Measurements from ENCODE around the gene DGKB.

The DGKB gene

DNA sequence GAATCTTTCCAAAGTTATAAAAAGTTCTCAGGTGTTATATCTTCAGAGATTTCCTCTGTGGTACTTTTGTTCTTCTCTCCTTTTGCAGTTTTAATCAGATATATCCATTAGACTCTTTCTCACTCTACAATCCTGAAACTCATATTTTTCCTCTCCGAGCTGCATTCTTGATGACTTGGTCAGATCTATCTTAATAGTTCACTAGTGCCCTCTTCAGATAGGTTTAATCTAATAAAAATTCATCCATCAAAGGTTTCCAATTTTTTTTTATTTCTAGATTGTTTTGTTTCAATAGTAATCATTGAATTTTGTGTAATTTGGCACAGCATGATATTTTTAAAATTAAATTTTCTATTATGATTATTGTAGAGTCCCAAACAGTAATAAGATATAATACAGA is 21.8 kb upstream of the DGKB start:
- no peak for DNase-seq (ENCODE audit: low spot score)
- TF ChIP-seq, protein P1, sequence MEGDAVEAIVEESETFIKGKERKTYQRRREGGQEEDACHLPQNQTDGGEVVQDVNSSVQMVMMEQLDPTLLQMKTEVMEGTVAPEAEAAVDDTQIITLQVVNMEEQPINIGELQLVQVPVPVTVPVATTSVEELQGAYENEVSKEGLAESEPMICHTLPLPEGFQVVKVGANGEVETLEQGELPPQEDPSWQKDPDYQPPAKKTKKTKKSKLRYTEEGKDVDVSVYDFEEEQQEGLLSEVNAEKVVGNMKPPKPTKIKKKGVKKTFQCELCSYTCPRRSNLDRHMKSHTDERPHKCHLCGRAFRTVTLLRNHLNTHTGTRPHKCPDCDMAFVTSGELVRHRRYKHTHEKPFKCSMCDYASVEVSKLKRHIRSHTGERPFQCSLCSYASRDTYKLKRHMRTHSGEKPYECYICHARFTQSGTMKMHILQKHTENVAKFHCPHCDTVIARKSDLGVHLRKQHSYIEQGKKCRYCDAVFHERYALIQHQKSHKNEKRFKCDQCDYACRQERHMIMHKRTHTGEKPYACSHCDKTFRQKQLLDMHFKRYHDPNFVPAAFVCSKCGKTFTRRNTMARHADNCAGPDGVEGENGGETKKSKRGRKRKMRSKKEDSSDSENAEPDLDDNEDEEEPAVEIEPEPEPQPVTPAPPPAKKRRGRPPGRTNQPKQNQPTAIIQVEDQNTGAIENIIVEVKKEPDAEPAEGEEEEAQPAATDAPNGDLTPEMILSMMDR (IDR thresholded peaks at IDR 0.05; ENCODE audit: extremely low read depth, missing control alignments) = no peak

DNA sequence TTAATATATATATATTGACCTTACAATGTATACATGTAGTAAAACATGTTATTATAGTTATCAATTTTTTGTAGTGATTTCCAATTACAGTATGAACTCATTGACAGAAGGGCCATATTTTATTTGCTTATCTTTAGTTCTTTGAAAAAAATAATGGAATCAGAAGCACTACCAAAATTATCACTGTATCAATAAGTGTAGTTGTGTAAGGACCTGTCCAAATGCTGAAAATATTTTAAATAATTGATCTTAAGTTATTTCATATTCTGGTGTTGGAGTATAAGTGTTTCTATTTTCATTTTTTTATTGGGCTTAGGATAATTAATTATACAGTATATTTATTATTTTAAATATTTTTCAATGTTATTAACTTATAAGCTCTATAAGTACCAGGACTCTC is 8.5 kb upstream of the DGKB start:
- no peak for DNase-seq (ENCODE audit: low spot score)
- TF ChIP-seq, protein P1 (IDR thresholded peaks at IDR 0.05; ENCODE audit: extremely low read depth, missing control alignments) = no peak

DNA sequence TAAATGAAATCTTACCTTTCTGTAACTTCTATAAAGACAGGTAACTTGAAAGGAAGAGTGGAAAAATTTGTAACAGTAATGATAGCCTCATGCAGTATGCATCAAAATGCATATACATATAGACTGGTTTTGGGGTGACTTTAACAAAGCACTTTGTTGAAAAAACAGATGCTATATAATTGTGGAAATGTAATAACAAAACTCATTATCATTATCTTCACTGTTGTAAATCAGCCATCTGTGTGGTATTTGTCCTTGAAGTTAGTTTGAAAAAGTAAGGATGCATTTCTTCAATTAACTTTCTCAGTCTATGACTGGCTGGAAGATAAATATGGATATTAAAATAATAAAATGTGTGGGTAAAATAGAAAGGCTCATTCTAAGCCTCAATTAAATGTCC is 6.1 kb upstream of the DGKB start:
- TF ChIP-seq, protein P1 (IDR thresholded peaks at IDR 0.05; ENCODE audit: extremely low read depth, missing control alignments) = no peak
- DNase-seq (ENCODE audit: low spot score) = no peak

DNA sequence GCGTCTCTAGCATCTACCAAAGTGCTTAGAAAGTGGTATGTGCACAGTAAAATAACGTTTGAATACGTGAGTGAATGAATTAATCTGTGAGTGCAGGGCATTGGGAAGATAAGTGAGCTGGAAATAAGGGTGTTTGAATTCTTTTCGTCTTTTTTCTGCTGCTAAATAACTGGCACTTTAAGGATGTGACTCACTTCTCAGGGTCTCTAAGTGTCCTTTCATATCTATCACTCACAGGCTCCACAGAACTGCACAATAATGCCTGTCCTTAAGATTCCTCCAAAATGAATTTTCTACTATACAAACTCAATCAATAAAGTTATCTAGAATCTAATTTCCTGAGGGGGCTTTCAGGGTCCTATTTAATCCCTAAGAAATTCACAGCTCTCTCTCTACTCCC is 3.2 kb upstream of the DGKB start:
- no peak for DNase-seq (ENCODE audit: low spot score)
- TF ChIP-seq, protein P1 (IDR thresholded peaks at IDR 0.05; ENCODE audit: extremely low read depth, missing control alignments) = no peak

DNA sequence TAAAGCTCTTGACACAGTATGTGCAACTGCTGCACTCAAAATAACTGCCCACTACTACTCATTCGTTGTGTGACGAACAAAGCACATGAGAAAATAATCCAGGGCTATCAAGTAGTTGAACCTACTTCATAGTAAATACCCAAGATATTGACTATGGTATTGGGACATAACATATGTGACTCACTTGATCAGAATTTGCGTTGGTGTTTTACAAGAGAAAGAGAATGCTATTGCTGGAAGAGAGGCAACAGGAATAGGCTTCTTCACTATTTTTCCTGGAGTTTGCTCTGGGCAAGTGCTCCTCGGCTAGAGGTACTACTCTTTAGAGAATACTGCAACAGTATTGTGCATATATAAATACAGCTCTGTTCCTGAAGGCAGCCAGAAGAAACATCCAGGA is 2.5 kb downstream of the DGKB start:
- TF ChIP-seq, protein P1 (IDR thresholded peaks at IDR 0.05; ENCODE audit: extremely low read depth, missing control alignments) = no peak
- no peak for DNase-seq (ENCODE audit: low spot score)

DNA sequence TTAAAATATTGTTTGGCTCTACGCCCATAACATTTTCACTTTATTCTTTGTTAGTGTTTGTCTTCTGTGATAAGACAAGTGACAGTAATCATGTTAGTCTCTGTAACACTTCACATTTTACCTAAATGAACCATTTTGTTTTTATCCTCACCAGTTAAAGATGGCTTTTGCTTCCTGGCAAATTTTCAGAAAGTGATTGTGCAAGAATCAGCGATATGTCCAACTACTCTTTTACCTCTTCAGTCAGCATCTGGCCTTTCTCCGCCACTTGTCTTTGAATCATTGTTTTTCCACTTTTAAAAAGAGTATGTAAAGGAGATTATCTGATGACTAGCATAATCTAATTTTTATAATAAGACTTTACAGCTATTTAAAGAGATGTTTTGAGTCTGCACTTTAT is 3.5 kb downstream of the DGKB start:
- TF ChIP-seq, protein P1 (IDR thresholded peaks at IDR 0.05; ENCODE audit: extremely low read depth, missing control alignments) = no peak
- no peak for DNase-seq (ENCODE audit: low spot score)

DNA sequence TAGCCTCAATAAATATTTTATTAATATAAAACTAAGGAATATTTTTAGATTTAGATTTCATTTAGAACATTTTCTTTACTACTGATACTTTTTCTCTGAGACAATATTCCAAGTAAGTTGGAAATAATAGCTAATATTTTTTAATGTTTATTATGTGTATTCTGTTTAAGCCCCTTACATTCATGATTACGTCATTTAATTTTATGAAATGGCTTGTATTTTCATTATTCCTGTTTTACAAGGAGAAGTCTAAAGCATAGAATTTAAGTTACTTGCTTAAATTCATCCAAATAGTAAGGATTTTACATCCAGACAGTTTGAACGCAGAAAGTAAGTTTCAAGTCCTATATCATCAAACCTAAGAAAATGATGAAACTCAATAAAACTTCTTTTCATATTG is 6.1 kb downstream of the DGKB start:
- DNase-seq (ENCODE audit: low spot score) = no peak
- TF ChIP-seq, protein P1 (IDR thresholded peaks at IDR 0.05; ENCODE audit: extremely low read depth, missing control alignments) = no peak

All from GM20000 (cell line).